ENCODE results near the gene OR2T35.

DNA sequence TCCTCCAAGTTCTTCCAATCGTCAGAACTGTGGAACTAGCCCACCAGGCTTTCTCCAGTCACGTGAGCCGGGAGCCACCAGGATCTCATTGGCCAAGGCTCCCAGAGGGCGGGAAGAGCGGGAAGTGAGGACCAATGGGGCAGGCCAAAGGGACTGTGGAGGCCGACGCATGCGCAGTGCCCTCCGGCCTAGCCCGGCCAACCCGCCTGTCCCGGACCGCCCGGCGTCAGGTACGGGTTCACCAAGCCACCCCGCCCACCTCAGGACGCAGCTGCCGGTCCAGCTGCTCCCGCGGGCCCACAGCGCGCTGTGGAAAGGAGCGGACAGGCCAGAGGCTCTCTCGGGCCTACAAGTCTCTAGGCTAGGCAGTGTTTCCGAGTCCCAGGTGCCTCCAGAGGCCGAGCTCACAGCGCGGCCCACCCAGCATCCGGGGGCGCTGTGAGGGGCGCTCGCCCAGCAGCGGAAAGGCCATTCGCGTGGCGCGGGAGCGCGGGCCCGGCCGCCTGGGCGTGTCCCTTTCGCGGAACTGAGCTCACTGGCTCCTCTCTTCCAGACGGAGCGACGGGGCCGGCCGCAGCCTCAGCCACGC, 46.6 kb upstream of the OR2T35 start:
- TF ChIP-seq GTF2A2 (tag; IDR thresholded peaks at IDR 0.05) (no peak), KDM4B (IDR thresholded peaks at IDR 0.05; ENCODE audit: borderline replicate concordance in 2 of 2, low read depth in 1 of 2) (no peak), KAT2B (IDR thresholded peaks at IDR 0.05; ENCODE audit: low read depth, low read length) (no peak), KAT8 (IDR thresholded peaks at IDR 0.05; ENCODE audit: low read depth) (no peak), HDAC2 (IDR thresholded peaks at IDR 0.05) (no peak), SMC3 (conservative IDR thresholded peaks at IDR 0.05; ENCODE audit: insufficient read depth, low read depth, low read length) (no peak), RFX5 (IDR thresholded peaks at IDR 0.05; ENCODE audit: low read depth, low read length) (no peak)
- TF ChIP-seq, protein P1, sequence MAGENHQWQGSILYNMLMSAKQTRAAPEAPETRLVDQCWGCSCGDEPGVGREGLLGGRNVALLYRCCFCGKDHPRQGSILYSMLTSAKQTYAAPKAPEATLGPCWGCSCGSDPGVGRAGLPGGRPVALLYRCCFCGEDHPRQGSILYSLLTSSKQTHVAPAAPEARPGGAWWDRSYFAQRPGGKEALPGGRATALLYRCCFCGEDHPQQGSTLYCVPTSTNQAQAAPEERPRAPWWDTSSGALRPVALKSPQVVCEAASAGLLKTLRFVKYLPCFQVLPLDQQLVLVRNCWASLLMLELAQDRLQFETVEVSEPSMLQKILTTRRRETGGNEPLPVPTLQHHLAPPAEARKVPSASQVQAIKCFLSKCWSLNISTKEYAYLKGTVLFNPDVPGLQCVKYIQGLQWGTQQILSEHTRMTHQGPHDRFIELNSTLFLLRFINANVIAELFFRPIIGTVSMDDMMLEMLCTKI (IDR thresholded peaks at IDR 0.05; ENCODE audit: partially characterized antibody), result no peak
- TF ChIP-seq, protein P2, sequence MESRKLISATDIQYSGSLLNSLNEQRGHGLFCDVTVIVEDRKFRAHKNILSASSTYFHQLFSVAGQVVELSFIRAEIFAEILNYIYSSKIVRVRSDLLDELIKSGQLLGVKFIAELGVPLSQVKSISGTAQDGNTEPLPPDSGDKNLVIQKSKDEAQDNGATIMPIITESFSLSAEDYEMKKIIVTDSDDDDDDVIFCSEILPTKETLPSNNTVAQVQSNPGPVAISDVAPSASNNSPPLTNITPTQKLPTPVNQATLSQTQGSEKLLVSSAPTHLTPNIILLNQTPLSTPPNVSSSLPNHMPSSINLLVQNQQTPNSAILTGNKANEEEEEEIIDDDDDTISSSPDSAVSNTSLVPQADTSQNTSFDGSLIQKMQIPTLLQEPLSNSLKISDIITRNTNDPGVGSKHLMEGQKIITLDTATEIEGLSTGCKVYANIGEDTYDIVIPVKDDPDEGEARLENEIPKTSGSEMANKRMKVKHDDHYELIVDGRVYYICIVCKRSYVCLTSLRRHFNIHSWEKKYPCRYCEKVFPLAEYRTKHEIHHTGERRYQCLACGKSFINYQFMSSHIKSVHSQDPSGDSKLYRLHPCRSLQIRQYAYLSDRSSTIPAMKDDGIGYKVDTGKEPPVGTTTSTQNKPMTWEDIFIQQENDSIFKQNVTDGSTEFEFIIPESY (CRISPR knock-in tag; IDR thresholded peaks at IDR 0.05), result peak; percentile 52; the same call in 1 of the 2 replicates
